ENCODE data around the gene MYL6. TPM values are rescaled to one million over a fixed set of nuclear protein-coding genes. Genes with fewer than 3 reads are reported as not detected.

Gene MYL6
- total and polyA plus RNA-seq, 9 of the 15 experiments (the other 6 are each of a cell fraction or from before 2014, with no cell fraction given), result 557 to 1,664 (median 958) TPM

- peak in 1 of 2 experiments; percentile 64; a peak in 2 of 4 replicates for TF ChIP-seq RAD21 (CRISPR knock-in tag; conservative IDR thresholded peaks at IDR 0.05 in 1 of 2, IDR thresholded peaks at IDR 0.05 in 1 of 2)
- TF ChIP-seq ATF7 (IDR thresholded peaks at IDR 0.05), result 0 out of 2 replicates have a peak, but pooled peaks have one; percentile 30
- no peak for TF ChIP-seq CHCHD3 (CRISPR knock-in tag; IDR thresholded peaks at IDR 0.05)
- TF ChIP-seq NFIC (IDR thresholded peaks at IDR 0.05), result peak; percentile 100
- no peak for TF ChIP-seq CHD1 (IDR thresholded peaks at IDR 0.05; ENCODE audit: low read length)
- TF ChIP-seq CHD2 (IDR thresholded peaks at IDR 0.05; ENCODE audit: low read depth, low read length), result no peak
- 0 out of 2 replicates have a peak, but pooled peaks have one; percentile 6 for TF ChIP-seq TAL1 (IDR thresholded peaks at IDR 0.05)
- TF ChIP-seq EP300 (IDR thresholded peaks at IDR 0.05; ENCODE audit: low read length), result no peak
- TF ChIP-seq RBM14 (IDR thresholded peaks at IDR 0.05; ENCODE audit: borderline replicate concordance, insufficient read depth, low read depth, low read length), result no peak
- no peak for TF ChIP-seq SREBF1 (IDR thresholded peaks at IDR 0.05; ENCODE audit: borderline replicate concordance, low read depth, low read length)
- TF ChIP-seq ELF1 (tag; IDR thresholded peaks at IDR 0.05), result no peak
- no peak for TF ChIP-seq CSDE1 (IDR thresholded peaks at IDR 0.05)
- peak; percentile 49; the same call in 1 of the 2 replicates for TF ChIP-seq FOSL1 (tag; conservative IDR thresholded peaks at IDR 0.05)
- TF ChIP-seq ZBTB40 (IDR thresholded peaks at IDR 0.05), result no peak
- no peak for TF ChIP-seq ZBTB40 (CRISPR knock-in tag; IDR thresholded peaks at IDR 0.05)
- no peak for TF ChIP-seq ZNF316 (IDR thresholded peaks at IDR 0.05)
- peak in 1 of 2 experiments; percentile 60; a peak in 1 of 4 replicates for TF ChIP-seq TRIM24 (IDR thresholded peaks at IDR 0.05)
These were observed 7.6 kb upstream of the MYL6 start (continued) for GRCh38 chr12:56150563-56150962.

Data from K562 (cell line).